A673 (cell line): ENCODE results near the gene BRCA1.

Source experiments
- EZH2 ChIP-seq: fragments of 200-600 bp; sonication (generic); IDR thresholded peaks from 2 replicates; pipeline ENCODE4 v1.6.1; 2017; ENCODE audit warnings: borderline replicate concordance, low read depth, mild to moderate bottlenecking, mixed read lengths, antibody characterized with exemption, low read length; ENCODE audit not compliant: poor library complexity, severe bottlenecking
- TF ChIP-seq, protein P1 (sequence below): fragments of 300-800, 200-600 bp; sonication (generic); conservative IDR thresholded peaks from 2 replicates; pipeline ENCODE4 v1.5.1; 2017; ENCODE audit warnings: low read depth, mild to moderate bottlenecking, antibody characterized with exemption, low read length, moderate library complexity, mixed read lengths

DNA sequence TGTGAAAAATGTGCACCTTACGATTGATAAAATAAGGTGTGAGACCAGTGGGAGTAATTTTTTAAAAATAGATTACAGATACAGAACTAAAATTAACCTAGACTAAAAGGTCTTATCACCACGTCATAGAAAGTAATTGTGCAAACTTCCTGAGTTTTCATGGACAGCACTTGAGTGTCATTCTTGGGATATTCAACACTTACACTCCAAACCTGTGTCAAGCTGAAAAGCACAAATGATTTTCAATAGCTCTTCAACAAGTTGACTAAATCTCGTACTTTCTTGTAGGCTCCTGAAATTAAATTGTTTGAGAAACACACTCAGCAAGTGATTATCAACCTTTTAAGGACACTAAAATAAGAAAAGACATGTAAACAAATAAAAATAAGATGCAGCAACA, 20.5 kb downstream of the BRCA1 start:
- TF ChIP-seq, protein P1, sequence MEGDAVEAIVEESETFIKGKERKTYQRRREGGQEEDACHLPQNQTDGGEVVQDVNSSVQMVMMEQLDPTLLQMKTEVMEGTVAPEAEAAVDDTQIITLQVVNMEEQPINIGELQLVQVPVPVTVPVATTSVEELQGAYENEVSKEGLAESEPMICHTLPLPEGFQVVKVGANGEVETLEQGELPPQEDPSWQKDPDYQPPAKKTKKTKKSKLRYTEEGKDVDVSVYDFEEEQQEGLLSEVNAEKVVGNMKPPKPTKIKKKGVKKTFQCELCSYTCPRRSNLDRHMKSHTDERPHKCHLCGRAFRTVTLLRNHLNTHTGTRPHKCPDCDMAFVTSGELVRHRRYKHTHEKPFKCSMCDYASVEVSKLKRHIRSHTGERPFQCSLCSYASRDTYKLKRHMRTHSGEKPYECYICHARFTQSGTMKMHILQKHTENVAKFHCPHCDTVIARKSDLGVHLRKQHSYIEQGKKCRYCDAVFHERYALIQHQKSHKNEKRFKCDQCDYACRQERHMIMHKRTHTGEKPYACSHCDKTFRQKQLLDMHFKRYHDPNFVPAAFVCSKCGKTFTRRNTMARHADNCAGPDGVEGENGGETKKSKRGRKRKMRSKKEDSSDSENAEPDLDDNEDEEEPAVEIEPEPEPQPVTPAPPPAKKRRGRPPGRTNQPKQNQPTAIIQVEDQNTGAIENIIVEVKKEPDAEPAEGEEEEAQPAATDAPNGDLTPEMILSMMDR = no peak
- TF ChIP-seq EZH2 = no peak
